ENCODE measurements around the gene GPR151.

The GPR151 gene

DNA sequence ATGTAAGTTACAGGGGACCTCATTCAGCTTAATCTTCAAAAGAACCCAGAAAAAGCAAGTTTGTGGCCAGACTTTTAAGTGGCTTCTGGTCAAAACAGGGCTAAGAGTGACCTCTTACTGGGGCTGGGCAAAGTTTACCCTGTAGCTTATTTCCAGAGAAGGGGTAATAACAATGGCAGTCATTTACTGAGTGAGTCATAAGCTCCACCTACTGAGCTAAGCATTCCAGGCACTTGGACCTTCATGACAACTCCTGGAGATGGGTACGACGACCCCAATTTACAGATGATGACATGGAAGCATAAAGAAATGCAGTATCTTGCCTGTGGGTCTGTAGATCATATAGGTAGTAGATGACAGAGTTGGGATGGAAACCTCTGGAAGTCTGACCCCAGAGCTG is 4.7 kb upstream of the GPR151 start:
- DNase-seq: no peak

DNA sequence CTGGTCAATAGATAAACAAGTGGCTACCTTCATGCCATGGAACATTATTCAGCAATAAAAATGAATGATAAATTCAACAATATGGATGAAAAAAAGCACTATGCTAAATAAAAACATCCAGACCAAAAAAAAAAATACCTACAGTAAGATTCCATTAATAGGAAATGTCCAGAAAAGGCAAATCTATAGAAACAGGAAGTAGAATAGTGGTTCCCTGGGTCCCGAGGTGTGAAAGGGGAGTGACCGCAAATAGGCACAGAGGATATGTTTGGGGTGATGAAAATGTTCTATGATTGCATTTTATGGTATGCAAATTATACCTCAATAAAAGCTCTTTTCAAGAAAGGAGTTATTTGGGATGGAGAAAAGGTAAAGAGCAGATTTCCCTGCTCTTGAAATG is 3.6 kb upstream of the GPR151 start:
- DNase-seq: no peak

DNA sequence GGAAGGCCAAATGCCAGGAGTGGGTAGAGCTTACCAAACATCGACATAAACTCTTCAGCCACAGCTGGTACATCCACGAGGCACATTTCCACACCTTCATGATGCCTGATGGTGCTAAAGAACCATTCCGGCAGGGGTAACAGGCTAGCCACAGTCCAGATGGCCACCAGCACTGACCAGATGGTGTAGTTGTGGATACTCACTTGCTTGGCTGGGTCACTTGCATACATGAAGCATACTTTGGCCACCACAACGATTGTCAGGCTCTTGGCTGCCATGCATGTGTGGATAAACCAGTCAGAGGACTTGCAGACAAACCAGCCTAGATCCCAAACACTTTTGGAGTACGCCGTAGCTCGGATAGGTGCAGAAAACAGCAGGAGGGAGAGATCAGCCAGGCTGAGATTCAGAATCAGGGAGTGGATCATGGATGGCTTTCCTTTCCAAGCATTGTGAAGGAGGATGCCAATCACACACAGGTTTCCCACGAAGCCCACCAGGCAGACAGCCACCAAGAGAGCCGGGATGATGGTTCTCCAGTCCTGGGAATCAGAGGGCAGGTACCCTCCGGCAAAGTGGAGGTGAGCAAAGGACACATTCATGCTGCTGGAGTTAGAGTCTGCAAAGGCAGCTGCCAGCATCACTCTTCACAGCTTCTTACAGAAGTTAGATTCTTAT is 378 bp downstream of the GPR151 start:
- DNase-seq: no peak

DNA sequence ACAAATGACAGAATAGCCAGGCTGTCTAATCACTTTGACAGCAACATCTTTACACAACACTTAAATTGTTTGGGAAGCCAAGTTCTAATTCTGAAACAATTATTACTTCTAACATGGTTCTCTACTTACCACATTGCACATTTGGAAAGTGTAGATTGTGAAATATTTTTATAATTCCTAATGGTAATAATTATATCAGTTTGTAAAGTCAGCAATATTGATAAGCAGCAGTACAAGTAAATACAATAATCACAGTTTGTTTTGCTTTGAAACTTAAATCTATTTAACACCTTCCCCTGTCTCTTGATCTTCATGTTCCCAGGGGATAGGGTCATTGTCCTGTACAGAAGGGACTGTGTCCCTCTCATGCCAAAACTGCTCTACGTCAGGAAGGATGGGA is 1.4 kb downstream of the GPR151 start:
- DNase-seq: no peak

DNA sequence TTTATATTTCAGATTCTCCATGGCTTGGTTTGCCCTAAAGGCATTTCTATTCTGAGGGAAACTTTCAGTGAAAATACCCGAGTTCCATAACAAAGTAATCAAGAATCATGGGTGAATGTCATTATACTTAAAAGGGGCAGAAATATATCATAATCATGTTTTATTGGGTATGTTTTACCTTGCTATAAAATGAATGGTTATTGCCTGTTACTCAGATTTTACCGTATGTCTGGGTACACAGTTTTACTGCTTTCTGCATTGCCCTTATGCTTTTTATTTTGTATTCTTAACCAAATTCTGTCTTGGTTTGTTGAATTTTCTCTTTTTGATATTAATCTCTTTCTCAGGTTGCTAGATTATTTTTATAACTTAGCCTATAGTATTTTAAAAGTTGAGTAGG is 2.5 kb downstream of the GPR151 start:
- DNase-seq: no peak

DNA sequence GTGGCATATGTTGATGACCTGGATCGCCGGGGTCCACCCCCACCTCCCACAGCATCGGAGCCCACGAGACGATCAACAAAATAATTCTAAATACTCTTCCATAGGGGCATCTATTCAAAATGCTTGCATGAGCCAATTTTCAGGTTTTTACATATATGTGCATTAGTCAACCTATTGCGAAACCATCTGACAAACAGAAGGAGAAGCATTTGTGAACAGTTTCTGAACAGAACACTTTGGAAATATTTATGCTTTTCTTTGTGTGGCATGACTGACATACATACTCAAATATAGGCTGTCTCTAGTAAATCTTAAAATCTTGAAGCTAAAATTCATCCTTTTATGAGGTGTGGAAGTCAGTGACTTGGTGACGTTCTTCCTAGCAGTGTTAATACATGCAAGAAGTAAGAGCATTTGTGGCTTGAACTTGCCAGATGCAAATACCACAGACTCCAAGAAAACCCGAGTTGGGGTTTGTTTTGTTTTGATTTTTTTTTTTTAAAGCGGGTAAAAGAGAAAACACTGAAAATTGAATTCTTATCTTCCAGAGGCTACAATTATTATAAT is 5.3 kb downstream of the GPR151 start:
- DNase-seq: no peak

DNA sequence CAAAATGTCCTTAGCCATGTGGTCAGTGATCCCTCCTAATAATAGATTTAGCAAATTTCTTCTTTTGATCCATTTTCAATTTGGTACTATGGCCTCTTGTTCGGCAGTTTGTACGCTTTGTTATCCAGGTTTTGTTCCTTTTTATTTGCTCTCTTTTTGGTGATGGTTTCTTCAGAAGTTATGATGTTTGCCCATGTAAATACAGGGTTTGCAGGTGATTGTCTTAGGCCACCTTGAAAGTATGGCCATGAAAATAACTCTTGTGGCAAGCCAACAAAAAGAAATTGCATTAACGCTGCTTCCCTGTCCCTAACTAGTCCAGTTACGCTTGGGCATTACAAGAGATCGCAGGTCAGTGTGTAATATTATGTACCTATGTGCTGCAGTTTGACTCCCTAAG is 8.6 kb downstream of the GPR151 start:
- no peak for DNase-seq

DNA sequence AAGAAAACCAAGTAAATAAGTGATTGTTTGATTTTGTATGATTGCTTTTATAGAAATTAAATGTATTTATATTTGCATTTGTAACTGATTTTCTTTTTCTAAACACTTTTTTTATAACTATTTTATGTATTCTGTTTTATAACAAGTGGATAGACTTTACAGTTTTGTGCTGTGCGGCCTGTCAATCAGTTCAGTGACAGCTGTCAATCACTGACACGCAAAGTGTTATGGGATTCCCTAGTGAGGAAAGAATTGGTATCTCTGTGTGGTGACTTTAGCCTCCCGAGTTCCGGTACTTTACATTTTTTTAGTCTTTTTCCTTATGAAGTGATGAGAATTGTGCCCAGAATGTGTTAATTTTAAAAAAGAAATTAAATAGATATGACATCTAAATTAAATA is 16.3 kb downstream of the GPR151 start:
- DNase-seq: no peak

DNA sequence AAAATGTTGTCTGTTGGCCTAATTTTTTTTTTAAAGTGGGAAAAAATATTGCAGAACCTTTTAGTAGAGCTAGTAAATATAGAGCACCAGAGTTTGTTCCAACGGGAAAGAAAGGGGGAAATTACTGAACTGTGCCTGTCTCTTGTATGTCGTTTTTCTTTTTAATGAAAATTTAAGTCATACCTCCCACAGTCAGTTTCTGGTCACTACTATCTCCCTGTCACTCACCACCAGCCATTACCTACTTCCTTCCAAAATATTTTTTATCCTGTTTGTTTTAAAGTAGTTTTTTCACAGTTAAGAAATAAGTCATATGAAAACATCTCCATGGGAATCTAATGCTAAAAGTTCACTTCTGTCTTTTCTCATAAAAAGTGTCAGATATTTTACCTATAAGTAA is 21.3 kb downstream of the GPR151 start:
- no peak for DNase-seq

DNA sequence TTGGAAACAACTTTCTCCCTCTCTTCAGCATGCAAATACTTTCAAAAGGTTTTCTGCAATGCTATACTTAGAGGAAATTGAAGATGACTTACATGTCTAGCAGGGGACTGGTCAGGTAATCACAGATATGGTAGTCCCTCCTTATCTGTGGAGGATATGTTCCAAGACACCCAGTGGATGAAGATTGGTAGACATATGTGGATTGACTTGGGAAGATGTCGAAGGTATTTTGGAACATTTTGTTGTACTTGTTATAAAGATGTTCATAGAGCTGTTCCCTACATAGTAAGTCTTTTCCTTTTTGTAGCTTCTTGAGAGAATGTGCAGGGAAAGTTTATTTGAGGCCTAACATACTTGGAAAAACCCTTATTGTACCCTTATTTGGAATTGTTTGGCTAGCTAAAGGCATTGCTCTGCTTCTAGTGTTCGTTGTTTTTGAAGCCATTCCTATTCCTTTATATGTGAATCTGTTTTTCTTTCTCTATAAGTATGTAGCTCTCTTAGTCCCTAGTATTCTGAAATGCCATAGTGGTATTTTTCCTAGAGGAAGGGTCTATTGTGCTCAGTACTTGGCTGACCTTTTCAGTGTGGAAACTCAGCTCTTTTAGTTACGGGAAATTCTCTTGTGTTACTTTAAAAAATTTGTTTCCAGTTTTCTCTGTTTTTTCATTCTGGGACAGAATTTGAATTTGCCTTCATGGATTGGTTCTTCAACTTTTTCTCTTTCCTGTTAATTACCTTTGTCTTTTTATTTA is 25.7 kb downstream of the GPR151 start:
- DNase-seq: no peak

DNA sequence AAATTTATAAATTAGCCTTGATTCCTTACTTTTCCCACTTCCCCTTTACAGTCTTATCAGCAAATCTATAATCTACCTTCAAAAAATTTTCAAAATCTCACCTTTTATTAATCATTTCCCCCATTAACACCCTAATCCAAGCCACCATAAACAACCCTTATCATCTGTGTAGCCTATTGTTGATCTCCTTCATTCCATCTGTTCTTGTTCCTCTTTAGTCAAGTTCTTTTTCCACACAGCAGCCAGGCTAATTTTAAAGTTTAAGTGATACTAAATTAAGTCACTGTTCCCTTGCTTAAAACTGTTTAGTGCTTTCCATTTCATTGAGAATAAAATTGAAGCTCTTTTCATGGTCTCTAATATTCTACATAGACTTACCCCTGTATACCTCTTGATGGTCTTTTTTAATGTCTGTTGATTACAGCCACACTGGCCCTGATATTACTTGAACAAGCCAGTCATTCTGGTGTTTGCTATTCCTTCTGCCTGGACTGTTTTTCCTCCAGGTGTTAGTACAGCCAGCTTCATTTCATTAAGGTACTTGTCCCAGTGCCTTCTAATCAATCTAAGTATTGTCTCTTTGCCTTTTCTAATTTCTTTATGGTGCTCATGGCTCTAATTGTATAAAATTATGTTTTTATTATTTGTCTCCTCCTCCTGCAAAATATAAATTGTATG is 31.1 kb downstream of the GPR151 start:
- DNase-seq: no peak

DNA sequence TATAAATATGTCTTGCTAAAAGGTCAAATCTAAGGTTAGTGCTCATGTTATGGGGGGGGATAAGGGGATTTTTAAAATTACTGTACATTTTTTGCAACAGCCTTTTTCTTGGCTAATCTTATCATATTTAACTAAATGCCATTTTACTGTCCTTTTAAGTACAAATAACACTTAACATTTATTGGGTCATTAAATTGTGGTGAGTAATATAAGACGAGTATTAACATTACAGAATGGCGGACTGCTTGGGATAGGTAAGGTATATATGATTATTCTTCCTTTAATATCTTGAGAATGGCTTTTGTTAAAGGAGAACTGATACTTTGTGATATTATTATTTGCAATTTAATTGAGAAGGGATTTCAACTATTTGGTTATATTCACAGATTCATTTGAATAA is 33.2 kb downstream of the GPR151 start:
- no peak for DNase-seq

DNA sequence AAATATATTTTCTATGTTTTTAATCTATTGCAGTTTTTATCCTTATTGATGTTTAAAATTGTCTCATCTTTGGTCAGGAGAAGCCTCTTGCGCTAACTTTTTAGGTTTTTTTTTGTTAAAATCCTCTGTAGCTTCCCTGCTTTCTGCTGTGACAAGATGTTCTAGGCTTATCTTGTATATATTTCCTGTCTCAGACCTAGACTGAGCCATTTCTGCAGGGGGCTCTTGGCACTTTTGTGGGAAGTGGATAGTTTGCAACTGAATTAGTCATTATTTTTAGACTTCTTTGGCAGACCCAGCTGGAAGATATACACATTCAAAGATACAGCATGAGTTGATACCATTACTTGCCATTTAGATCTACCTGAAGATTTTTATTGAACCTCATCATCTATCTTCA is 40.1 kb downstream of the GPR151 start:
- no peak for DNase-seq

DNA sequence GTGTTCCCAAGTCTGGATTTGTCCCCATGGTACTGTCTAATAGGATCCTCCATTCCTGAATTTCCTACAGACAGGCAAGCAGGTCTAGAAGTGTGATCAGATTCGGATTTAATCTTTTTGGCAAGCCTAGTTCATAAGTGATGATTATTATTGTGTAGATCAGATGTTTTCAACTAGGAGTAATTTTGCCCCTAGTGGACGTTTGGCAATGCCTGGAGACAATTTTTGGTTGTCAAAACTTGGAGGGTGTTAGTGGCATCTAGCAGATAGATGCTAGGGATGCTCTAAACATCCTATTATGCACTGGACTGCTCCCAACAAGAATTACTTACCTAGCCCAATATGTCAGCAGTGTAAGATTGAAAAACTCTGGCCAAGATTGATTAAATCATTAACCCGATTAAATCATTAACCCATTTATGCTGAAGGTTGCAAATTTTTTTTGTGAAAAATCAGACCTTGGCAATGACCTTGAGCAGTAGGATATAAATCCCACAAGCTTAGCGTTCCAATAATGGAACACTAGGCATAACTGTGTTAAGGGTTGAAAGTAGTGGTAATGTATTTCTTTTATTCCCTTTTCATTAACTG is 40.7 kb downstream of the GPR151 start:
- no peak for DNase-seq

DNA sequence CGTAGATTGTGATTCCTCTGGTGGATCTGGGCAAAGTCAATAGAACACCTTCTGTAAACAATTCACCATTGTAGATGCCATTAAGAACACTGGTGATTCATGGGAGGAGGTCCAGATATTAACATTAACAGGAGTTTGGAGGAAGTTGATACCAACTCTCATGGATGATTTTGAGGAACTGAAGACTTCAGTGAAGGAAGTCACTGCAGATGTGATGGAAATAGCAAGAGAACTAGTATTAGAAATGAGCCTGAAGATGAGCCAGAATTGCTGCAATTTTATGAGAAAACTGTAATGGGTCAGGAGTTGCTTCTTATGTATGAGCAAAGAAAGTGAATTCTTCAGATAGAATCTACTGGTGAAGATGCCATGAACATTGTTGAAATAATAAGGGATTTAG is 41.9 kb downstream of the GPR151 start:
- DNase-seq: no peak

DNA sequence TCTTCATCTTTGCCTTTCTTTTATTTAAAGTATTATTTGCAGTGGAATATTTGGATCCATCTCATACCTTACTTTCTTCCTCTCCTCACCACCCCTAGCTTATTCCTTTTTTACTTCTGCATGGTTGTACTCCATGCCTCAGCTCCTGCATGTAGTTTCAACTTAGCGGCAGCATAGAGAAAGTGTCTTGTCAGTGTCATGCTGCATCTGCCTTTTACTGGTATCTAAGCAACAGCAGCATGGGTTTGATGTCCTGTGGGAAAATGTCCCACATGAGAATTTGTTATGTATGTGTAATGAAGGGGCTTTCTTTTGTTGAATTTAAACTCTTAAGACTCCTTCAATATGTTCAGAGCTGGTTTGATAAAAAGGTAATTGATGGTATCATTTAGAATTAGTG is 48.2 kb downstream of the GPR151 start:
- DNase-seq: no peak

DNA sequence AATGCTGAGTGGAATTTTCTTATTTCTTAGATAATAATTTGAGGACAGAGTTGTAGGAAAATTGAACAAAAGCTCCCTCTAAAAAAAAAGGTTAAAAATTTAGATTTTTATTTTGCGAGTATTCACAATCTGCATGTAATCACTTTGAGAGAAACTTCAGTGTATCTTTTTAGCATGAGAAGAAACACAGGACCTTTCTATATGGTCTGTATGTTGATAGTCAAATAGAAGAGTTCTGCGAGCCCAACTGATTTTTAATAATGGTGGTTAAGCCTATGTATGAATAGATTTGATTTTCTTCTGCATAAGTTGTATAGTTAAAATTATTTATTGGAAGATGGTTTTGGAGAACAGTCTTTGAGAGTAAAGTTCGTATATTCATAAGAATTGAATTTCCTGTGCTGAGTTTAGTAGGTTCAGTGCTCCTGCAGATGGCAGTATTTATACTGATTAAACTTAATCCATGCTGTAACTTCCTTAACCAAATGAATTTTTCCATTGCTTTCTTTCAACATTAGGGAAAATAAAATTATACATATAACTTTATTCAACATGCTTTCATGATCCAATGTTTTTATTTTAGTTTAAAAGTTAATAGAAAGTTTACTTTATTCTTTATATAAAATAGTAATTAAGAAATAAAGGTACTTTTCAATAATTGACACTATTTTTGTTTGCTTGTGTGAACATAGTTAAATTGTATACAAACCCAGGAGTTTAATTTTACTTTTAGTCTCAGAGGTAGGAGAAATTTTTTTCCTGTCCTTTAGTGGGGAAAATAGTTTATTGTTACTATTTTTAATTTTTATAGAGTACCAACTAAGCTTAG is 49.3 kb downstream of the GPR151 start:
- no peak for DNase-seq

DNA sequence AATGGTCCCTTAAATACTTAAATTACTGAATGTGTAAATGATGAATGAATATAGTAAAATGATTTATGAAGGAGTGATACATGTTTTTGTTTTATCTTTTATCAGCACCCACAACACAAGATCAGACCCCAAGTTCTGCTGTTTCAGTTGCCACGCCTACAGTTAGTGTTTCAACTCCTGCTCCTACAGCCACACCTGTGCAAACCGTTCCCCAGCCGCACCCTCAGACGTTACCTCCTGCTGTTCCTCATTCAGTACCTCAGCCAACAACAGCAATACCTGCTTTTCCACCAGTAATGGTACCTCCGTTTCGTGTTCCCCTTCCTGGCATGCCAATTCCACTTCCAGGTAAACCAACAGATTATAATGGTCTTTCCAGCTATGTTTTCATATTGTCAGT is 52.5 kb downstream of the GPR151 start:
- DNase-seq: no peak

All from right kidney (tissue), 1 donor.